ENCODE data around the gene OSBPL6. TPM values are rescaled to one million over a fixed set of nuclear protein-coding genes. Genes with fewer than 3 reads are reported as not detected.

OSBPL6 gene
- total RNA-seq, 4 donors from 2014 or later: 1.8 to 3.3 (median 2.3) TPM

GRCh38 chr2:178266445-178266844, 72.1 kb downstream of the OSBPL6 start:
- no peak for DNase-seq (ENCODE audit: extremely low spot score)
- no peak overlapping the region for H3K27ac ChIP-seq (replicated peaks in 1 of 4)
- no peaks in the 10 kb centered on the region for H3K27me3 ChIP-seq
- H3K9me3 ChIP-seq: no peaks in the 10 kb centered on the region
- no peak overlapping the region for H3K4me3 ChIP-seq
- TF ChIP-seq CTCF (IDR thresholded peaks at IDR 0.05) (no peak), EP300 (IDR thresholded peaks at IDR 0.05) (no peak), POLR2A (IDR thresholded peaks at IDR 0.05; ENCODE audit: low read depth) (no peak), POLR2AphosphoS5 (IDR thresholded peaks at IDR 0.05) (no peak)
- 96% methylated on average over 5 of the region's 5 CpGs for WGBS
- H3K36me3 ChIP-seq: no peaks in the 10 kb centered on the region
- peaks cover 3 to 10% (median 7%) of the 10 kb centered on the region in 4 donors for H3K4me1 ChIP-seq
- intact Hi-C loops (cut with DNase I): no loop called here

- intact Hi-C loops (cut with DNase I): no loop called here
- TF ChIP-seq CTCF (IDR thresholded peaks at IDR 0.05): no peak
- no peak for TF ChIP-seq POLR2AphosphoS5 (IDR thresholded peaks at IDR 0.05)
- Histone ChIP-seq H3K27me3 (no peaks in the 10 kb centered on the region), H3K4me3 (no peak overlapping the region), H3K36me3 (no peaks in the 10 kb centered on the region), H3K9me3 (no peaks in the 10 kb centered on the region), H3K27ac (replicated peaks in 1 of 4) (no peak overlapping the region), H3K4me1 (peaks cover 15 to 20% (median 17%) of the 10 kb centered on the region in 4 donors)
- 93% methylated on average over 2 of the region's 2 CpGs for WGBS
- no peak for DNase-seq (ENCODE audit: extremely low spot score)
Measured at GRCh38 chr2:178267660-178268059, 73.3 kb downstream of the OSBPL6 start.

- H3K36me3 ChIP-seq: no peaks in the 10 kb centered on the region
- no peaks in the 10 kb centered on the region for H3K9me3 ChIP-seq
- no peak for TF ChIP-seq EP300 (IDR thresholded peaks at IDR 0.05)
- H3K27me3 ChIP-seq: no peaks in the 10 kb centered on the region
- no peak overlapping the region for H3K4me3 ChIP-seq
- peaks cover 18 to 24% (median 20%) of the 10 kb centered on the region in 4 donors for H3K4me1 ChIP-seq
- H3K27ac ChIP-seq (replicated peaks in 1 of 4): no peak overlapping the region
- intact Hi-C loops (cut with DNase I): no loop called here
- no peak for DNase-seq (ENCODE audit: extremely low spot score)
Measured at GRCh38 chr2:178268435-178268834, 74.1 kb downstream of the OSBPL6 start.

DNA sequence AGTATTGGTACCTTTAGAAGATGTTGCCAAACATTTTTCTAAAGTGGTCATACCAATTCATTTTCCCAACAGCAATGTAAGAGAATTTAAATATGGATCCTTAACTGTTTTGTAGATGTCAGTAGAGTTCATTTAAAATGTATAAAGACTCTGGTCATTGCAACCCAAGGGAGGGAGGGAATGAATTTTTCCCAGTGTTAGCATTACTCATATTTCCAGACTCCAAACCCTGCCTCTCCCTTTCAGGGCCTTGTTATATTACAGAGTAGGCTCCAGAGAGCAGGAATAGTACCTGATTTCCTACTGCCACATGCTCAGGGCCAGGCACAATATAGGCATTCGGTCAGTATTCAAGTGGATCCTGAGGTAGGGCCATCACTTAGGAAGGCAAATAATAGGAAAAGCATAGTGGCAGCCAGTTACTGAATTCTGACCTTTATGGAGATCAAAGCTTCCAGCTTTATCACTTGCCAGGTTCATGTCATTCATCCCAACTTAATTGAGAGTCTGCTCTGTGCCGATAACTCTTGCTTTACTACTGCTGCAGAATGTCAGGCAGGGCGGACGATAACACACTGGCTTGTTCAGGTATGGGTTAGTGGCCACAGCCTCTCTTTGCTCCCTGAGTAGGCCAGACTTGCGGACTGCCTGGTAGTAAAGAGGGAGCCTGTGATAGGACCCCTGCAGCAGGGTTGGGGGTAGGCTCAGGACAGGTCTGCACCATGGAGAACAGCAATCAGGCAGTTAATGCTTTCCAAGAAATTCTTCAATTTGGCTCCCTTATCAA, 75.3 kb downstream of the OSBPL6 start:
- Histone ChIP-seq H3K36me3 (no peaks in the 10 kb centered on the region), H3K27ac (replicated peaks in 1 of 4) (no peak overlapping the region), H3K27me3 (no peaks in the 10 kb centered on the region), H3K9me3 (no peaks in the 10 kb centered on the region), H3K4me1 (peaks cover 18 to 29% (median 26%) of the 10 kb centered on the region in 4 donors), H3K4me3 (no peak overlapping the region)
- DNase-seq (ENCODE audit: extremely low spot score): no peak
- TF ChIP-seq EP300 (IDR thresholded peaks at IDR 0.05): no peak
- no peak for TF ChIP-seq POLR2A (IDR thresholded peaks at IDR 0.05; ENCODE audit: low read depth)
- no peak for TF ChIP-seq CTCF (IDR thresholded peaks at IDR 0.05)
- no peak for TF ChIP-seq POLR2AphosphoS5 (IDR thresholded peaks at IDR 0.05)
- 98% methylated on average over 4 of the region's 5 CpGs for WGBS
- intact Hi-C loops (cut with DNase I): no loop called here

DNA sequence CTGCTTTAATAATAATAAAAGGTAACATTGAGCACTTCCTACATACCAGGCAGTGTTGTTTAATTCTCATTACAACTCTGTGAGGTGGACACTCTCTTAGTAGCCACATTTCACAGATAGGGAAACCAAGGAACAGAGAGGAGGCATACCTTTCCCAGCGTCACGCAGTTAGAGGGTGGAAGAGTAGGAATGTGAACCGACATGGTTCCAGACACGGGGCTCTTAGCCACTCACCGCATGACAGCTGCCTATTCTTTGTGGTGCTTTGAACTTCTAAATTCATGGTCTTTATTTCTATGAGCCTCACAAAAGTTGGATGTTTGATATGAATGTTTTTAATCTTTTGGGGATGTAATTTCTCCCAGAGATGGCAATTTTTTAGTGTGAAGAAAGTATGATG, 76.0 kb downstream of the OSBPL6 start:
- Histone ChIP-seq H3K9me3 (no peaks in the 10 kb centered on the region), H3K4me3 (no peak overlapping the region), H3K27me3 (no peaks in the 10 kb centered on the region), H3K4me1 (peaks cover 18 to 29% (median 26%) of the 10 kb centered on the region in 4 donors), H3K36me3 (no peaks in the 10 kb centered on the region), H3K27ac (replicated peaks in 1 of 4) (no peak overlapping the region)
- TF ChIP-seq CTCF (IDR thresholded peaks at IDR 0.05) (no peak), POLR2A (IDR thresholded peaks at IDR 0.05; ENCODE audit: low read depth) (no peak), EP300 (IDR thresholded peaks at IDR 0.05) (no peak), POLR2AphosphoS5 (IDR thresholded peaks at IDR 0.05) (no peak)
- intact Hi-C loops (cut with DNase I): no loop called here
- WGBS: 92% methylated on average over 5 of the region's 5 CpGs
- DNase-seq (ENCODE audit: extremely low spot score): no peak
